Spleen (tissue), 7 donors: ENCODE measurements around the gene MAGI3.

Source experiments
- CTCF ChIP-seq, 11 experiments: fragments of 200-600 bp in 7 of 11; fragments of 450-650 bp in 4 of 11; sonication (generic) in 4 of 11; IDR thresholded peaks in 8 of 11; conservative IDR thresholded peaks in 3 of 11; 1 replicate in 7 of 11; 2 replicates in 4 of 11; pipeline versions ENCODE4 v1.4.0 to v1.8.0; 2016 to 2021; ENCODE audit warnings: antibody characterized with exemption in 11 of 11, inconsistent platforms in 4 of 11, mild to moderate bottlenecking in 1 of 11
- POLR2A ChIP-seq, 3 donors: fragments of 450-650 bp; IDR thresholded peaks; one replicate each; pipeline ENCODE4 v1.5.1; 2017; ENCODE audit warnings: antibody characterized with exemption in 3 of 3, mild to moderate bottlenecking in 1 of 3
- POLR2AphosphoS5 ChIP-seq, 3 donors: sonication (generic); formaldehyde crosslinking; IDR thresholded peaks; one replicate each; pipeline ENCODE4 v1.5.1; 2017; ENCODE audit warnings: antibody characterized with exemption in 3 of 3
- donor health status: DM: no; HTN: no; CAD: no; lungs with moderate emphysema.
- donor health status: DM: no; HTN: no; CAD: no.
- donor health status: DM: no; HTN: no; CAD: no.

- TF ChIP-seq CTCF (IDR thresholded peaks at IDR 0.05 in 8 of 11, conservative IDR thresholded peaks at IDR 0.05 in 3 of 11) (no peak), POLR2AphosphoS5 (IDR thresholded peaks at IDR 0.05) (no peak), POLR2A (IDR thresholded peaks at IDR 0.05) (no peak)
Measured at GRCh38 chr1:113686891-113687618, 296.7 kb downstream of the MAGI3 start.
